Activated effector memory CD4-positive, alpha-beta T cell treated with anti-CD3 and anti-CD28 coated beads, Interleukin-2, amount 50 U/mL, for 16 hours (primary cell): ENCODE measurements around the gene NEO1.

Source experiments
- DNase-seq: peaks from one replicate; pipeline ENCODE4 v3.0.0-alpha.2; 2020

The NEO1 gene

DNA sequence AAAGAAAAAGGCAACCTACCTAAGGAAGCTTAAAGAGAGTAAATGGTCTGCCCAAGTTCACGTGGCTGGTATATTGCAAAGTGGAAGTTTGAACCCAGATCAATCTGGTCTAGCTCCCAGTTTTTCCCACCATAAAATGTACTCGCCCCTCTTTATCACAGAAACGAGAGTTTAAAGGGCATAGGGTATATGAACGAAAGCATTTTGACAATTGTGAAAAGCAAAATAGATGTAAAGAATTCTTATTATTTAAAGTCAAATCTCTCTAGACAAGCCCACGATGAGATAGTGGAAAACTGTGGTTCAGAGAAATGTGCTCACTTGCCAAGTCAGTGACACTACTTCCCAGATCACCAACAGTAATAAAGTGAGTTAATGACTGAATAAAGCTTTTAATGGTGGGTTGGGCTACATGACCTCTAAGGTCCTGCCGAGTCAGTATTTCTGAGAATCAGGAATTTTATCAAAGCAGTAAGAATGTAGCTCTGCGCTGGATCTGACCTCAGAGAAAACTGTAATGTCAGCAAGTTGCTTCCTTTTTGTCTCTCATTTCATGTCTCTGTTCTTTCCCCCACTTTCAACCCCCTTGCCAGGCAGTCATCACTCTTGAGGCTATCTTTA is 23.3 kb upstream of the NEO1 start:
- no peak for DNase-seq

DNA sequence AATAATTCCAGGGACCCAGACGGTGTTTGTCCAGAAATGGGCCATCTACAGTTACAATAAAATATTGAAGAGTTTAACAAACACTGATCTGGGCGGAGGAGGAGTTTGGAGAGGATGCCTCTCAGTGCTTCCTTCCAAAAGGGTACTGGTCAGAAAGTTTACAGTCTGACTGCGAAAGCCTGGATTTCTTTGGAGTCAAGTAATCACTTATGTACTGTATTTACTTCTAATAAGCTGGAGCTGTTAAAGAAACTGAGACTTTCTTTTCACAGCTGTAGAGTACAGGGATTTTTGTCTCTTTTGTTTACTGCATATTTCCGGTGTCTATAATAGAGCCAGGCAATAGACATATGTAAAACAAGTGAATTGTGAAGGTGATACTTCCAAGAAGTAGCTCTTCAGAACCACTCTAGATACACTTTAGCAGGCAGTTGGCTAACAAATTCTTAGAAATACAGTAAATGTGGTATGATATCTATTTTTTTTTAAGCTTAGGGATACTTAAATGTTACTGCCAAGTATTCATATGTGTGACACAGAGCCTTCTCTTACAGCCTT is 22.1 kb upstream of the NEO1 start:
- no peak for DNase-seq

DNA sequence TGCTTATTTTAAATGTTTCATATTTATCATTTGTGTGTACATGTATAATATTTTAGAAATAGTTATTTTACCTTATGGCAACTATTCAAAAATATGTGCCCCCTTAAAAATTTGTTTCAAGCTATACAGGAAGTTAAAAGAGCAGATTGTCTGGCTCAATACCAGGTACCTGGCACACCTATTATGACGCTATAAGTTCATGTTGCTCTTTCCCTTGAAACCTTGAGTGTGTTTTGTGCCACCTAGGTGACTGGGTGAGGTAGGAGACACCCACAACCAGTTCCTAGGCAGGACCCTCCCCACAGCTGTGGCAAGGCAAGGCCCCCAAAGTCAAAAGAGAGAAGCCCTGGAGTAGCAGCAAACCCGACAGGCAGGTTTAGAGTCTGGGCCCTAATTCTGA is 20.6 kb upstream of the NEO1 start:
- DNase-seq = no peak

DNA sequence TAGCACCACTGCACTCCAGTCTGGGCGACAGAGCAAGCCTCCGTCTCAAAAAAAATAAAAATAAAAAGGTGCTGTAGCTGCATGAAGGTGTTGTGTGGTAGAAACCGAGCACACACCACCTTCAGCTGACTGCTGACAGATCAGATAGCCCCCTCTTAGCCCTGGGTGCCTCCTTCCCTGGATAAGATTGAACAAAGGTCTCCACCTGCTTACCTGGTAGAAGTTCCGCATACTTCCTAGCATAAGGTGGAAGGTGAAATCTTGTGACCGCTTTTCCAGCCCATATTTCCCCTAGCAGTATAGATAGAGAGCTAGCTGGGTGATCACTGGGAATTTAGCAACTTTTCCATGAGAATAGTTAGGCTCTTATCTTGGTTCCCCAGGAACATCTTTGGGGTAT is 18.7 kb upstream of the NEO1 start:
- DNase-seq = no peak

DNA sequence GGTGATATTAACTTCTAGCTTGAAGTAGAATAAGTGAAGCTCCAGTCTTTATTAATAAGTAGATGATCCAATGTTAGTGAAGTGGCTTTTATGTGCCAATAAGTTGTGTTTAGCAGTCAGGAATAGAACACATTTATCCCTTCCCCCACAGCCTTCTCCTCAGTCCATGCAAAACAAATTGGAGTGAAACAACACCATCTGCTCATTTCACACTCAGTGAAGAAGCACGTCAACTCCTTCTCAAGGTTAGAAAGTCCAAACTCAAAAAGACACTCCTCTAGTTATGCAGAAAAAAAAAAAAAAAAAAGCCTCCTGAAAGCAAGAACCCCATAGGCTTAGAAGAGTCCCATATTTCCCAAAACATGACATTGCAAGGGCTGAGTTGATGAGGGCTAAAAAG is 18.0 kb upstream of the NEO1 start:
- DNase-seq = no peak

DNA sequence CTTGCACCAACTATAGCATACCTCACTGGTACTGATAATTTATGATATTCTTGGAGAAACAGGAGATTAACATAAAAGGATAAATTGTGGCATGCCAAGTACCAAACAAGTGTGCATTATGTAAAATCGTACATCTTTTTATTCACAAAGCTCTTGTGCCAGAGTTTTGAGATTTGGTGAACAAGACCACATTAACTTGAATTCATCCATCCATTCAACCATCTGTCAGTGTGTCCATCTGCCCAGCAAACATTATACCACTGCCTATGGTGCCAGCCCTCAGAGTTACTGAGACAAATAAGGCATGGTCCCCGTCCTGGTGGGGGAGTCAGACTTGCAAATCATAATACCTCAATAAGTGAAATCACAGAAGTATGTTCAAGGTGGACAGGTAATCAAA is 17.0 kb upstream of the NEO1 start:
- no peak for DNase-seq

DNA sequence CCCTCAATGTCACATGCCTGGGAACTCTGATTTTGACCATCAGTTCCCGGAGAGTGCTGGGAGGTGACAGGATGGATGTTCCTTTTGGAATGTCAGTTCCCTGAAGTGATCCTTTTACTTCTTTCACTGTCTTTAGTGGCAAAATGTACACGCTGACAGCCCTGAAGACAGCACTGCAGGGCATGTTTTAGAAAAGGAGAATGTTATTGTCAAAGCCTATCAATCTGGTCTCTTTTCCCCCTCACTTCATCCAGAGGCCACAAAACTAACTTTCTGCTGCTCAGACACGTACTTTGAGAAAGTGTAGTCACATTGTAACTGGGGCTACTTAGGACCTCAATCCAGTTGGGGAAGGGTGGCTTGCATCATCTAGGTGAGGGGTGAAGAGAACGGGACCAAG is 14.0 kb upstream of the NEO1 start:
- DNase-seq = no peak

DNA sequence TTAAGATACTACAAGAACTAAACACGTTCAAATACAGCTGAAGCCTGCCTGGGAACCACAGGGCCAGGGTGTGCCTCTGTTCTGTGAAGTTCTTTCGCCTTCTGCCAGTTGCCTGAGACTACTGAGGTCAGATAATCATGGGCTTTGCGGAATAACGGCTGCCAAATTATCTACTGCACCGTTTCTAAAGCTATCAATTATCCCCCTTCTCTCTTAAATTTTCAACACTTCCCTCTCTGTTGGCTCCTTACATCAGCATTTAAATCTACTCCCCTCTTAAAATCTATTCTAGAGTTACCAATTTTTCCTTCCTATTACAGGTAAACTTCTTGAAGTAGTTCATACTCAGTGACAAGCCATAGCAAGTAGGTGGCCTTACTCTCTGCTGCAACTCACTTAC is 6.2 kb upstream of the NEO1 start:
- DNase-seq = no peak

DNA sequence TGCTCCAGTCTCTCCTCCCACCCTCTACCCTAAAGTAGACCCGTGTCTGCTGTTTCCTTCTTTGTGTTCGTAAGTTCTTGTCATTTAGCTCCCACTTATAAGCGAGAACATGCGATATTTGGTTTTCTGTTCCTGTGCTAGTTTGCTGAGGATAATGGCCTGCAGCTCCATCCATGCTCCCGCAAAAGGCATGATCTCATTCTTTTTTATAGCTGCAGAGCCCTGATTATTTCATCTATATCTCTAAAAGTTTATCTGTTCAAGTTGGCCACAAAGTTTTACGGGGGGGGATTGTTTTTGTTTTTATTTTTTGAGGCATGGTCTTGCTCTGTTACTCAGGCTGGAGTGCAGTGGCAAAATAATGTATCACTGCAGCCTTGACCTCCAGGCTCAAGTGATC is 4.4 kb upstream of the NEO1 start:
- no peak for DNase-seq

DNA sequence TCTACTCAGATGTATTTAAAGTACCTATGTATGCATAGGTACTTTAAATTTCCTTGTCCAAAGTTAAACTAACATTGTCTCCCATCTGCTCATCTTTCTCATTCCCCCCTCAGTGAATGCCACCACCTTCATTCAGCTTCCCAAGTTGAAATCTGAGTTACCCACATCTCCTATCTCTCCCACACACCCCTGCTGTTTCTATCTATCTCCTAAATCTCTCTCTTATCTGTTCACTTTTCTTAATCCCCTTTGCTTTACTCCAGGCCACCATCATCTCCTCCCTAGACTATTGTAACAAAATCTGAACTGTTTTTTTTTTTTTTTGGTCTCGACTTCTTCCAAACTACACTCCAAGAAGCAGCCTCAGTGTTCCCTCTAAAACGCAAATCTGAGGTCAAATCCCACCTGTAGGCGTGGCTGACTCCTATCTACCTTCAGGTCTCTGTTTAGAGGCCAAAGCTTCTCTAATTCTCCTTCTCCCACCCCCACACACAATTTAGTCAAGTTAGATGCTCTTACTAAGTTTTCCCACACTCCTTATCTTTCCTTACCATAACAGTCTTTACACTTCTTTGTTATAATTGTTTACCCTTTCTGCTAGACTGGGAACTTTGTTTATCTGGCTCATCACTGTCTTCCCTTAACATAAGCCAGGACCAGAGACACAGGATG is 3.5 kb upstream of the NEO1 start:
- no peak for DNase-seq

DNA sequence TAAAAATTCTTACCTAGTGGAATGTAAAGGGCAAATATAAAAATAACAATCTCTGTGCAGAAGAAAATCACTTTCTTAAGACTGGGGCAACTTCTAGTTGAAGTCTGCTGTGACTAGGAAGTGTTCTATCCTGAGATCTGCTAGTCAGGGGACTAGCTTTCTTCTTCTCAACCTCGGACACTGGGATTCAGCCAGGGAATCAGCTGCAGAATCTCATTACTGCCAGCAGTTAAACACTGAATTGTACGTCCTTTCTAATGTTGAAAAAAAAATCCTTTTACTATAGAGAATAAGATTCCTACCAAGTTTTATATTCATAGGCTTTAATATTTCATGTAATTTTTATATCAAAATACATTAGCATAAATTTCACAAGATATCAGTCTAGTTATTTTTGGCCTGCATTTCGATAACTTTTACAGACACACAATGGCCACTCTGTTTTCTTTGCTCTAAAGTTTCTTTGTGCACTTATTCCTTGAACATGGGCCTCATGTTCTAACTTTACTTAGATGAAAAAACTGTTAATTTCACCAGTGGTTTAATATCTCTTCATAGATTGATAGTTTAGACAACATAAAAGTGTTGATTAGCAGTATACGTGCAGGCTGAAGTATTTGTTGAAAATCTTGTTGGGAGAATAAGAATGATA is 2.6 kb upstream of the NEO1 start:
- DNase-seq = no peak

DNA sequence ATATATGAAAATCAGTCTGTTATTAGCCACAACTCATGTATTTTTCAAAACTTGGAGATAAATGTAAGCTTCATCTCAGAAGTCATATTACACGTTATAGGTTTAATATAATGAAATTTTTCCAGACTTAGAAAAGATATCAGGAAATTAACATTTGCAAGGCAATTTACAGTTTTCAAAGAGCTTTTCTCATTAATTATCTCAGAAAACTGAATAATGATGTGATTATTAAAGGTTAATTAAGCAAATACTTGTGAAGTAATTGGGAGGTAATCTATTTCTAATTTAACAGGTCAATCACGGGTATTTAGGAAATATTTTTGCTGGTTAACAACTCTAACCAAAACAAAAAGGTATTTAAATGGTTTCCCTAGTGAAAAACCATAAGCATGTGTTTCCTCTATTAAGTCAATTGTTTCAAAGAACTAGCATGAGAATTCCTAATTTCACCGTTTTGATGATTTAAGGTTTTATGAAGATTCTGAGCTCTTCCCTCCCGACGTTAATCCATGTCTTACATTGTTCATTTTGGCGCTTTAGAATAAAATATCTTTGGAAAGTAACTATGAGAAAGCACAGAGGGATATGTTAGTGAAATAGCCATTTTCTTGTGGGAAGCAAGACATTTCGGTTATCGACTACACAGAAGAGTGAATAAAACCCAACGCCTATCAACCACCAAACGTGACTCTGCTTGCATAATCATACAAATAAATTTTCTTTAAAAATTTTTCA is 1.5 kb upstream of the NEO1 start:
- DNase-seq = no peak

DNA sequence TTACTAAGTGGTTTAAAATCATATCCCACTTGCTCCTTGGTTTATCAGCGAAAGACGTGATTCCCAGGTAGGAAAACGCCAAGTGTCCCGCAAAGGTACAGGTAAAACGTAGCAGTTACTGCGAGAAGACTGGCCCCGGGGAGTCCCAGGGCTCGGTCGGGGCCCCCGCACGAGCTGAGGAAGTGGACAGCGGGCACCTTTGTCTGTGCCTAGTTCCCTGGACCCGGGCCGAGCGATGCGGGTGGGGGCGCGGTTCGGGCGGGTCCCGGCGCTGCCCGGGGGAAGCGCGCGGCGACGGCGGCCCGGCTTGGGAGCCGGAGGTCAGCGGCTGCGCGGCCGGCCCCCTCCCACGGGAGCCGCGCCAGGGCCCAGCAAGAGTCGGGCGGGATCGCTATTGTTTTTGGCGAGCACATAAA is 864 bp upstream of the NEO1 start:
- DNase-seq = no peak

DNA sequence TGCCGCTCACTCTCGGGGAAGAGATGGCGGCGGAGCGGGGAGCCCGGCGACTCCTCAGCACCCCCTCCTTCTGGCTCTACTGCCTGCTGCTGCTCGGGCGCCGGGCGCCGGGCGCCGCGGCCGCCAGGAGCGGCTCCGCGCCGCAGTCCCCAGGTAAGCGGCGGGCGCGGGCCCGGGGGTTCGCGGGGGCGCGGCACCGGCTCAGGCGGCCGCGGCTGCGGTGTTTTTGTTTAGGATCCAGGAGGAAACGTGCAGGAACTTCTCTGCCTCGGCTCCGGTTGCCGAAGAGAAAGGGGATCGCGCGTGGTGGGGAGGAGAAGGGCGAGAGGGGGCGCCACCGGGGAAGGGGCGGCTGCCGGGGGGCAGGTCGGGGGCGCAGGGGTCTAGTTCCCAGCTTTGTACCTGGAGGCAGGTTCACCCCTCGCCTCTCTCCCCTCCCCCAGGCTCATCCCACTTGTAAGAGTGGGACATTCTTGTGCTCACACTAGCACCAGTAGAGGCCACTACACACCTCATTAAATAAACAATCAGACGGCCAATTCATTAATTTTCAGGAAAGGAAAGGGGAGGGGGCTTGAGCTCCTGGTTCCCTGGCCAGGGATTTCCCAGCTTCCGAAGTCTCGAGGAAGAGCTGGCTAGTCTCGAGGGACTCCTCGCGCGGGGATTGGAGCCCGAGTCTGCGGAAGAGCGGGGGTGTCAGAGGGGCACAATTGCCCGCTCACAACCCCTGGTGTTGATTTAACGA is 562 bp downstream of the NEO1 start:
- DNase-seq = peak; percentile 69

DNA sequence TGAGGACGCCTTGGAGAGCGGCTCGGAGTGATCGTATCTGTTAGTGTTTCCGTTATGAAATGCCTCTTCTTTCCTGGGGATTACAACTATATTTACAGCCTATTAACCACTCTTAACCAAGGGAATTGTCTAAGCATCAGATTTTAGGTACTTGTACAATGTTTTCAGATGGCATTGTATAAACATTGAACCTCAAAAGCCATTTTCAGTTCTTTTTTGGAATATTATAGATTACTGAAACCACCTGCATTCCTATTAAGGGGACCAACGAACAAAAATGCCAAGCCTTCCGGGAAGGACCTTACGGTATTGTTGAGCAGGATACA is 1.1 kb downstream of the NEO1 start:
- DNase-seq = no peak

DNA sequence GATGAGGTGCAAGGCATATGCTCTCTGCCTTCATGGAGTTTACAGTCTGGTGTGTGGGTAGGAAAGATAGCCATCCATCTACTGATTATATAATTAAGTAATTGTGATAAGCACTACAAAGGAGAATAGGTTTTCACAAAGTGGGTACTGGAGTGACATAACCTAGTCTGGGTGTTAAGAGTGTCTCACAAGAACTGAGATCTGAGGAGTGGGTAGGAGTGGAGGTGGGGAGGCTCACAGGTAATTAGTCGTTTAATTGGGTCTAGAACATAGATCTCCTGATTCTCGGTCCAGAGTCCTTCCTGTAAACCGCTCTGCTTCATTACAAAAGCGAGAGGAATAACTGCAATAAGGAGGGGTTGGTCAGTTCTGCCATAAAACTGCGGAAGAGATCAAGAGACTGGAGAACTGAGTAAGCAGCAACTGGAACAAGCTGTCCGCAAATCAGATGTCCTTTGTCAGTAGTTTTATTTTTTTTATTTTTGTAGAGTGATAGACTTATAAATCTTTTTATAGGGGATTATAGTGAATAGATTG is 2.2 kb downstream of the NEO1 start:
- DNase-seq = no peak

DNA sequence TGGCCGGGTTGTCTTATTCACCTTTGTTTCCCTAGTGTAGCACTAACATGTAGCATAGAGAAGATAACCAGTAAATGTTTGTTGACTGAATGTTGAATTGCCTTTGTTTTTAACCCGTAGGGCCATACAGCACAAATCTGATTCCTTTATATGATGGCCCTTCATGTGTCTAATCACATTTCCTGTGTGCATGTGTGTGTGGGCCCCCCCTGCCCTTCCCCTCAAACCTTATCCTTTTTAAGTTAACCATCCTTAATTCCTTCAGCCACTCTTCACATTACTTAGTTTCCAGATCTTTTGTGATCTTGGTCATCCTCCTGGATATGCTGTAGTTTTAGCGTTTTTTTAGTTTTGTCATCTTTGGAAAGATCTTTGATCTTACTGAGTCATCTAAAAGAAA is 4.2 kb downstream of the NEO1 start:
- DNase-seq = no peak

DNA sequence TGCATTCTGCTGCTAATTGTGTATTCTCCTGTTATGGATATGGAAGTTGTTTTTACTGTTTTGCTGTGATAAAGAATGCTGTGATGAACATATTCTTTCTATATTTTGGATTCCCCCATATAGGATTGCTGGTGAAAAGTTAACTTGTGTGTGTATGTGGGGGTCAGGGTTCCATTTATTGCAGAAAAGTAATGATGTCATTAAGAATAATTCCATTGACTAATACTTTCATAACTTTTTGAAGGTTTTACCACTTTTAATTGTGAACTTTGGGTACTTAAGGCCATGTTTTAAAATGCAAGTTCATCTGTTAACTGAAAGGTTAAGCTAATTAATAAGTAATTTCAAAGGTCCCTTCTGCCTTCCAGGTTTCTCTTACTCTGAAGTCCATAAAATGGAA is 6.2 kb downstream of the NEO1 start:
- DNase-seq = no peak

DNA sequence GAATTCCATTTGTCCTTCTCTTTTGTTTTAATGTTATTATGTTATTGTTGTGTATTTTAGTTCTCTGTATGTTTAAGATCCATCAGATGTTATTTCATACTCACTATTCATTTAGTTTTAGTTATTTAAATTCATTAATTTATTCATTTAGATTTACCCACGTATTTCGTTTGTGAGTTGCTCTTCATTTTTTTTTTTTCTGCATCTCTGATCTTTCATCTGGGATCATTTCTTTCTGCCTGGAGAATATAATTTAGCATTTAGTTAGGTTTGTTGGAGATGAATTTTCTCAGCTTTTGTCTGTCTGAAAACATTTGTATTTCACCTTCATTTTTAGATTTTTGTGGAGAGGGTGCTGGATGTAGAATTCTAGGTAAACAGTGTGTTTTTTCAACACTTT is 12.9 kb downstream of the NEO1 start:
- no peak for DNase-seq

DNA sequence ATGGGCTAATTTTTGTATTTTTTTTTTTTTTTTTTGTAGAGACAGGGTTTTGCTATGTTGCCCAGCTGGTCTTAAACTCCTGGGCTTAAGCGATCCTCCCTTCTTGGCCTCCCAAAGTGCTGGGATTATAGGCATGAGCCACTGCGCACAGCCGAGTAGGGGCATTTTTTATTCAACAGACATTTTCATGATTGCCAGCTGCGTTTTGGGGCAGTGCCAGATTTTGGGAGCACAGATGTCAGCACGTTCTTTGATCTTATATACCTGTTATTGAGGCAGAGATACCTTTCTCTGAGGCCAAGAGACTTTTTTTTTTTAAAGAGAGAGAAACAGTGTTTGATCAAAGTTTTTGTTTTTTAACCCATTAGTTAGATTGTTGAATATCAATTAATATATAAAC is 16.8 kb downstream of the NEO1 start:
- no peak for DNase-seq

DNA sequence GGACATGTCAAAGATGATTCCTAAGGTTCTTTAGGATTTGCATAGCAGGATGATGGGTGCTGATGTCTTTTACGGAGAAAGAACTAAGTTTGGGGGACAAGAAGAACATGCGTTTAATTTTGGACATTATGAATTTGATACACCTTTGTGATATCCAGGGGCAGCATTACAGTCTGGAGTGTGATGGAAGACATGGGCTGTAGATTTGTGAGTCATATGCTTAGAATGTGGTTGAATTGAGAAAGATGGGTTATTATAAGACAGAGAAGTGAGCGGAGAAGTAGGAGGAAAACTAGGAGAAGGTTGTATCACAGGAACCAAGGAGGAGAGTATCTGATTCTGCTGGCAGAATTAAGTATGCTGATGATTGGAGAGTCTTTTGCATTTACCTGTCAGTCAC is 20.6 kb downstream of the NEO1 start:
- DNase-seq = no peak

DNA sequence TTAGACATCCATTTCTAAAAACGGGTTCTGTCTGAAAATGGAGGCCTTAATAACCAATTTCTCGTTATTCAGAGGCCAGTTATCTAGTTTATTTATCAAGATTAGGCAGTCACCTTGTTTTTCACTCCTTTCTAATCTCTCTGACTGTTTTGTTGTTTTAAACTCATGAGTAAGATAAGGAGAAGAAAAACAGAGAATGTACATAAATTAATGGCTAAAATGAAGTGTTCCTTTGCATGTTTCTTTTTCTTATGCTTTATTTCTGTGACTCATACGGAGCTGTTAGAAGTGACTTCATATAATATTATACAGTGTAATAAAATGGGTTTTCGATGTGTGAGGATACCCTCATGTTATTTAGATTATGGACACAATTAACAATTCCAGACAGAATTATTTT is 22.0 kb downstream of the NEO1 start:
- no peak for DNase-seq
